ENCODE measurements around the gene TMEM186.

- TF ChIP-seq CTCF (IDR thresholded peaks at IDR 0.05) = no peak
- no peak for TF ChIP-seq EP300 (IDR thresholded peaks at IDR 0.05)
- no peak for TF ChIP-seq POLR2A (IDR thresholded peaks at IDR 0.05)
Observed at GRCh38 chr16:8773537-8773936, 23.9 kb downstream of the TMEM186 start.

All from gastroesophageal sphincter (tissue), 3 donors.